Measurements from ENCODE around the gene RNF26. TPM values are rescaled to one million over a fixed set of nuclear protein-coding genes. Genes with fewer than 3 reads are reported as not detected.

RNF26 gene
- 16.2 TPM for polyA plus RNA-seq (ENCODE audit: insufficient read length)

- DNase-seq = peak; percentile 96
These were observed at the start of gene RNF26 for GRCh38 chr11:119334174-119334930. RNF26 (plus strand) TSS chr11:119334527; CDS start chr11:119335123, 596 bp downstream.

DNA sequence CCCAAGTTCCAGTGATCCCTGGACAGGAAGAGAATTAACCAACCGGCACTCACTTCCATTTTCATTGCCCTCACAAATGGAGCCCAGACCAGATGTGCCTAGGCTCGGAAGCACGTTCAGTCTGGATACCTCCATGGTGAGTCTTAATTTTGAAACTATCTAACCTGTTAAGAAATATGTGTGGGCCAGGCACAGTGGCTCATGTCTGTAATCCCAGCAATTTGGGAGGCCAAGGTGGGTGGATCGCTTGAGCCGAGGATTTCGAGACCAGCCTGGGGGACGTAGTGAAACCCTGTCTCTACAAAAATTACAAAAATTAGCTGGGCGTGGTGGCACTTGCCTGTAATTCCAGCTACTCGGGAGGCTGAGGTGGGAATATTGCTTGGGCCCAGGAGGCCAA lies 48.9 kb upstream of the RNF26 start:
- no peak for DNase-seq

DNA sequence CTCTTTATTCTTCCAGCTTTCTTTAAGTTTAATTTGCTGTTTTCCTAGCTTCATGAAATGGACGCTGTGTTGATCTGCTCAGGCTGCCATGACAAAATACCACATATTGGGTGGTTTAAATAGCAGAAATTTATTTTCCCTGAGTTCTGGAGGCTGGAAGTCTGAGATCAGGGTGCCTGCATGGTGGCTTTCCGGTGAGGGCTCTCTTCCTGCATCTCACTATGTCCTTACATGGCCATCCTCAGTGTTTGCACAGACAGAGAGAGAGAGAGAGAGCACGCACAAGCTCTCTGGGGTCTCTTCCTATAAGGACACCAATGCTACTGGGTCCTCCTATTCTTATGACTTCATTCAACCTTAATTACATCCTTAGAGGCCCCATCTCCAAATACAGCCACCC lies 46.1 kb upstream of the RNF26 start:
- DNase-seq = no peak

GRCh38 chr11:119290894-119291497 lies 43.3 kb upstream of the RNF26 start:
- no peak for DNase-seq

- no peak for DNase-seq
These were observed 40.9 kb upstream of the RNF26 start for GRCh38 chr11:119293461-119293860.

DNA sequence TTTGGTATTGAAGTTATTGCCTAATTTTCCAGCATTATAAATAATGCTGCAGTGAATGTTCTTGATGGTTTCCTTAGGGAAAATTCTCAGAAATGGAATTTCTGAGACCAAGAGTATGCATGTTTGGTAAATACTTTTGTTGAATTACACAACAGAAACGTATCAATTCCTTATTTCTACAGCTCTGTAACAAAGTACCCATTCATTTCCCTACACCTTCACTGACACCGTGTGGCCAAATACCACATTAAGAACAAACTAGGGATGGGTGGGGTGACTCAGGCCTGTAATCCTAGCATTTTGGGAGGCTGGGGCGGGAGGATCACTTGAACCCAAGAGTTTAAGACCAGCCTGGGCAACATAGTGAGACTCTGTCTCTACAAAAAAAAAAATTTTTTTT lies 39.1 kb upstream of the RNF26 start:
- no peak for DNase-seq

- no peak for DNase-seq
These were observed 36.4 kb upstream of the RNF26 start for GRCh38 chr11:119297938-119298337.

DNA sequence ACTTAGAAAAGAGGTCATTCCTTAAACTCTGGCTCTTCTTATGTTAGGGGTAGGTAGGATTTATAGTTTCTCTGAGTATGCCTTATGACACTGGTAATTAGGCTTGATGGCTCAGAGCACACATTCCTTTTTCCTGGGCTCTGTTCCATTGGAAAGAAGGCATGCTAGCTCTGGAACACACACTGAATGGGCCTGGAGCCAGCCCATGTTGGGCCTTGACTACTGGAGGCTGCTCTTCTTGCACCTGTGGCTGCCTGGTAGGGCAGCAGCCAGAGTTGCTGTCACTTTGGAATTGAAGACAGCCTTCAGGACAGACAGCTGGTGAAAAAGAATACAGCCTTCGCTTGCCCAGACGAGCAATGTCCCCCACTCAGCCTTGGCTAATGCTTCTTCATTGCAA lies 35.6 kb upstream of the RNF26 start:
- DNase-seq = peak; percentile 59

GRCh38 chr11:119299416-119299815 lies 34.9 kb upstream of the RNF26 start:
- DNase-seq = no peak

DNA sequence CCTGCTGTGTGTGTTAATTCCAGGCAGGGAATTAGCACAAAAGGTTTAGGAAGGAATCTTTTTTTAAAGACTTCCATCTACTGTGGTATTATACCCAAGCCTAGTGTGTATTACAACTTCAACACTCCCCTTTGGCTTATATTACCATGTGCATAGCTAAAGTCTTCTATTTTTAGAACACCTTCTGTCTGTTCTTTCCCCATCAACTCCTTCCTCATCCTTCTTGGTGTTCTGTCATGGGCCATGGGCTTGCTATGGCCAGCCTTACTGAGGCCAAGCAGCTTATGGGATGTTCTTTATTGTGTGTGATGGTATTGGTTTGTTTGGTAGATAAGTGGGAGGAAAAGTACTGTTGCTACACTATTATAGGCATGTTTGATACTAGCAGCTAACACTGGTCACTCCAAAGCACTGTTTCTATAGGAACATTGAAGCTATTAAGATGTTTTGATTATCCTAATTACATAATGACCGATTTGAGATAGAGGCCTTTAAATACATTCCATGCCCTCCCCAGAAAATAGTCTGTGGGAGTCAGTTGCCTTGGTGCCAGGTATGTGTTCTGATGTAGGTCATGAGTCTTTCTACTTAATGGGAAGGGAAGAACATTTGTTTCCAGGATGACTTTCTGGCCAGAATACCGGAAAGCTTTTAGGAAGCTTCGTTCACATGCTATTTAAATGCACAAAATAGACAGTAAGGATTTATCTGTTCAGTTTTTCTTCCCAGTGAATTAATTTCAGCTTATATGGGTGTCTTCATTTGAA lies 33.9 kb upstream of the RNF26 start:
- DNase-seq = no peak

DNA sequence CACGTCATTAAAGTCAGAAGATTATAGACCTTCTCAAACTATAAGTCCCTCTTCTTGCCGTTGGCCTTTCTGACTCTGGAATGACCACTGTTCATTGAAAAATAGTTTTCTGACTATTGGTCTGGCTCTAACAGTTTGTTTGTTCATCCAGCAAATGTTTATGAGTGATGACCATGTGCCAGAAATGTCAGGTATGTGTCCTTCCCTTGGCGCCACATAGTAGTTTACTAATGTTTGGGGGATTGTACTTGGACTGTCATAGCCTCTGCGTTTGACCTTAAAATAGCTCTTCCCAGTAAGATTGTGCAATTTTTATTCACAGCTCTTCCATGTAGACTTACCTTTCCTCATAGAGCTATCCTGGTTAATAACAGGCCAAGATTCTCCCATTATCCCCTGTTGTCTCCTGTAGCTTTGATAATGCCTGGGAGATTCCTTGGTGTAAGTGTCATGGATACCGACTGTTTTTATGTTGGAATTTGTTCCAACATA lies 31.1 kb upstream of the RNF26 start:
- DNase-seq = no peak

GRCh38 chr11:119305556-119306372 lies 28.6 kb upstream of the RNF26 start:
- no peak for DNase-seq

DNA sequence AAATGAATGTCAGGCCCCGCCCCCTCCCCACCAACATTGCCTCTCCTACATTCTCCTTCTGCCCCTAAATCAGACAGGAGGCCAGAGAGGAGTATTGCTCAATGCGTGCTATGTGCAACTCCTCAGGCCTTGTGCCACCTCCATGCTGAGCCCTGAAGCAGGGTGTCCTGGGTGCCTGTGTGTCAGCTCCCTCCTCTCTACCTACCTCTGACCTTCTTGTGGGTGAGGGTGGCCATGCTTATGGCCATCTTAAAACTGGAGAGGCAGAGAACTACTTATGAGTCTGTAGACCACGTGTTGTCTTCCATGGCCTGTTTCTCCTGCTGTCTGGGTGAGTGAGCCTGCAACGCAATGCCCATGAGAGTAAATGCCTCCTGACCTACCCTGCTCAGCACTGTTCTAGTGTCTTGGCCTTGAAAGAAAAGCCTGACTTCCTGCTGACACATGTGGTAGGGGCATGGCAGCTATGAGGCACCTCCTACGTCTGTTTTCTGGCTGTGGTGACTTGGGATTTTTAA lies 27.9 kb upstream of the RNF26 start:
- no peak for DNase-seq

GRCh38 chr11:119307219-119307618 lies 27.1 kb upstream of the RNF26 start:
- no peak for DNase-seq

DNA sequence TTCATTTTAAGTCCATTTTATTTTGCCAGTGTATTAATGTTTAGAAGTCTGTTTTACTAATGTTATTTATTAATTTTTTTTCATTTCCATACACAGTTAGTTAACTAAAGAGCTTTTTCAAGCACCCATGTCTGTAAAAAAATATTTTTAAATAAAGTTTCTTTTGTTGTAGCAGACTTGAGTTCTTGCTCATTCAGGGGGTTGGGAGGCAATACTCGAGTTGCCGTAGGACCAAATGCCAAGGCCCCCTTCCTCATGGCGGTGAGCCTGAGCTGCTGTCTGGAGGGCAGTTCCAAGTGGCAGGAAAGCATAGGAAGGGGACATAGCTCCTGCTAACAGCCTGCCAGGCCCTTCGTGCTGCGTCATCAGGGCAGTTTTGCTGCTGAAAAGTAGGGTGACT lies 26.4 kb upstream of the RNF26 start:
- DNase-seq = no peak

GRCh38 chr11:119309411-119309810 lies 24.9 kb upstream of the RNF26 start:
- no peak for DNase-seq

DNA sequence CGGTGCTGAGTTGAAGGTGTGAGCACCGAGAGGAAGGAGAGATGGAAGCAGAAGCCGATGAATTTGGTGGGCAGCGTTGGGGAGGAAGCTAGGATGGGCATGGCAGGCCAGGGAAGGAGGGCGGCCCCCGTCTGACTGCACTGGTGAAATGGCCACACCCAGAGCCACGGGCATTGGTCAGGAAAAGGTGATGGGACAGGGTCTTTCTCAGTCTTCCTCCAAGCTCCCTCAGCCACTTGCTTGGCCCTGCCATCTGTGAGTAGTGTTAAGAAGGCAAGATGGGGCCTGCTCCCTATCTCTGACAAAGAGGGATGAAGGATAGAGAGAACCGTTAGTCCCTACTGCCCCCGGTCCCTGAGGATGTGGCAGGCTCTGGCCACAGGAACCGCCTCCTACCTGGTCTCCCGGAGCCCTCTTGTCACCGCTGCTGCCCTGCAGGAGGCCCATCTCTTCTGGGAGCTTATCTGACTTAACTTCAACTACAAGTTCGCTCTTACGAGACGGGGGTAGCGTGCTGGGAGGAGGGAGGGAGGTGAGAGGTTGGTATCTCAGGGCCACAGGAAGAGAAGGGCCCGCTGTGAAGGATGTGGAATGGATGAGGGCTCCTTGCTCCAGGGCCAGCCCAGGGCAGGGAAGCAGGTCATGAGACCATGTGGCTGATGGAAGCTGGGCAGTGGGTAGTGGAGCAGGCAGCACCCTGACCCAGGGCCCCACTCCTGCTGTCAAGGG lies 24.2 kb upstream of the RNF26 start:
- no peak for DNase-seq

DNA sequence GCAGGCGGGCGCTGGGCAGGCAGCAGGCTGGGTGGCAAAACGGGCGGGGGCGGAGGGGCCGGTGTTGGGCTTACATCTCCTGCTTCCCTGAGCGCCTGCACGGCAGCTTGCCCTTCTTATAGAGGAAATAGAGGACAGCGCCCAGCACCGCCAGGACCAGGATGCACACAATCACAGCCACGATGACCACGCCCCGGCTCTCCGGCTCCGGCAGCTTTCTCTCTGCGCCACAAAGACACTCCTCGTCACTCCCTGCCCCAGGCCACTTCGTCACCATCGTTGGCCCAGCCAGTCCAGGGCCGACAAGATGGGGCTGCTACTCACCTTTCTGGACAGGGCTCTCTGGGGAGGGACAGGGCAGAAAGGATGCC lies 23.7 kb upstream of the RNF26 start:
- no peak for DNase-seq

GRCh38 chr11:119314726-119315125 lies 19.6 kb upstream of the RNF26 start:
- DNase-seq = no peak

DNA sequence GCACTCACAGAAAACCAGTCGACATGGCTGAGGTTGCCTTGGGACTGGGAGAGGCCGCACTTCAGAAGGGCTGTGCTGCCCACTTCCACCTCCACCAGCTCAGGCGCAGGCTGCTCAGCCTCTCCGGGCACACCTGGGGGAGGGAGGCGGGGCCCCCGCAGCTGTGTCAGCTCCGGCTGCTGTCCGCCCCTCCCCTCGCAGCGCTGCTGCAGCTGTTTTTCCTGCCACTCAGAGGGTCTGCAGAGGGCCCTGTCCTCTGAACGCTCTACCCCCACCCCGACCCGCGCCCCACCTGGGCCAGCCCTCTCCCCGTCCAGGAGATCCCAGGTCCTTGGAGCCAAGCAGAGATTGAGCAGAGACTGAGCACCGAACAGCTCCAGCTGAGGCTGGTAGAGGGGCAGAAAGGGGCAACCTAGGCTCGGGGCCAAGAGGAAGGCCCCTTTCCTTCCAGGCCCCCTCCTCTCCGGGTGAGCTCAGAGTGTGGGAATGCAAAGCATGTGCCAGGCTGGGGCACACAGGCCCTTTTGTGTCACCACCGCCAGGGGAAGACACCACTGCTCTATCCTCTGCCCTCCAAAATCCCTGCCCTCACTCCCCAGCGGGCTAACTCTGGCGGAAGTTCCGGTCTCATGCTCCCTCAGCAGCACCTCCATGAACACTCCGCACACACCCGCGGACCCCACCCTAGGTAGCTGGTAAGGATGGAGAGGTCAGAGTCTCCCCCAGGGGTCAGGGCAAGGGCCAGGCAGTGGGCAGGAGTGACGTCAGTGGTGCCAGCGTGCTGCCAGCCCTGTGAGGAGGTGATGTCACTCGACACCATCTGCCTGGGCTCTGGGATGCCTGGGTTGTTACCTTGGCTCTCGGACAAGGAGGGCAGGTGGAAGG lies 19.0 kb upstream of the RNF26 start:
- DNase-seq = no peak
